ENCODE results near the gene EID2.

GRCh38 chr19:39518975-39519374 is 21.0 kb downstream of the EID2 start:
- TF ChIP-seq CTCF (IDR thresholded peaks at IDR 0.05) (no peak), POLR2A (IDR thresholded peaks at IDR 0.05) (no peak)
